ENCODE results near the gene MST1.

DNA sequence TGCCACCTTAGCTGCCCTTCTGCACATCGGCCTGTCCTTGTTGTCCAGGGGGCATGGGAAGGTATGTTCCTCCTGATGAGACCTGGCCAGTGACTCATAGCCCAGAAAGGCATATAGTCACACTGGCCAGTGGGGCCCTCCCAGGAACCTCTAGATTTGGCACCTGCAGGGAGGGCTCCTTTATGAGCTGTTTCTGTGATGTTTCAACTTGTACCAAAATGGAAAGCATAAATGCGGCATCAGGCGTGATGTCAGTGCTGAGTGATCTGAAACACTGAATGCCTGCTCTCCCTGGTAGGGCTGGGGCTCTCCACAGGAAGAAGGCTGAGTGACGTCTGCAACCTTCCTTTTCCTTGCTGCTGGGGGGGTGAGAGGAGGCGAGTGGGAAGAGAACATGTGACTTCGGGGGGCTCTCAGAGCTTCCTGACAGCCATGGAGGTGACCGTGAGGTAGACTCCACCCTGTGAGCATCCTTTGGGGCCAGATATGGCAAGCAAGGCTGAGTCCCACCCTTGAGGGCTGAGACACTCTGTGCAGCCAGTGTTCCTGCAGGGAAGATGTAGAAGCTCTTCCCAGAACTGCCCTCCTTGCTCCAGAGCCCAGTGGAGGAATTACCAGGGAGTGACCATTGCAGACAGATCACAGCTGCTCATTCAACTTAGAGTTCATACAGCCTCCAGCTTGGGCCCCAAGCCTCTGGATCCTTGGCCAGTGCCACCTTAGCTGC, 52.2 kb downstream of the MST1 start:
- TF ChIP-seq POLR2A (IDR thresholded peaks at IDR 0.05; ENCODE audit: low read depth, low read length) (no peak), RAD21 (IDR thresholded peaks at IDR 0.05; ENCODE audit: low read length) (no peak), FOS (IDR thresholded peaks at IDR 0.05; ENCODE audit: low read depth, low read length) (no peak), BHLHE40 (IDR thresholded peaks at IDR 0.05; ENCODE audit: low read depth, low read length) (no peak), MAFK (IDR thresholded peaks at IDR 0.05; ENCODE audit: low read depth, low read length) (no peak)
- TF ChIP-seq, protein P1, sequence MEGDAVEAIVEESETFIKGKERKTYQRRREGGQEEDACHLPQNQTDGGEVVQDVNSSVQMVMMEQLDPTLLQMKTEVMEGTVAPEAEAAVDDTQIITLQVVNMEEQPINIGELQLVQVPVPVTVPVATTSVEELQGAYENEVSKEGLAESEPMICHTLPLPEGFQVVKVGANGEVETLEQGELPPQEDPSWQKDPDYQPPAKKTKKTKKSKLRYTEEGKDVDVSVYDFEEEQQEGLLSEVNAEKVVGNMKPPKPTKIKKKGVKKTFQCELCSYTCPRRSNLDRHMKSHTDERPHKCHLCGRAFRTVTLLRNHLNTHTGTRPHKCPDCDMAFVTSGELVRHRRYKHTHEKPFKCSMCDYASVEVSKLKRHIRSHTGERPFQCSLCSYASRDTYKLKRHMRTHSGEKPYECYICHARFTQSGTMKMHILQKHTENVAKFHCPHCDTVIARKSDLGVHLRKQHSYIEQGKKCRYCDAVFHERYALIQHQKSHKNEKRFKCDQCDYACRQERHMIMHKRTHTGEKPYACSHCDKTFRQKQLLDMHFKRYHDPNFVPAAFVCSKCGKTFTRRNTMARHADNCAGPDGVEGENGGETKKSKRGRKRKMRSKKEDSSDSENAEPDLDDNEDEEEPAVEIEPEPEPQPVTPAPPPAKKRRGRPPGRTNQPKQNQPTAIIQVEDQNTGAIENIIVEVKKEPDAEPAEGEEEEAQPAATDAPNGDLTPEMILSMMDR (conservative IDR thresholded peaks at IDR 0.05; ENCODE audit: low read depth, low read length) = no peak
